Activated CD8-positive, alpha-beta memory T cell treated with anti-CD3 and anti-CD28 coated beads for 36 hours (primary cell): ENCODE measurements around the gene TP53I11. TPM values are rescaled to one million over a fixed set of nuclear protein-coding genes. Genes with fewer than 3 reads are reported as not detected.

ENCODE experiments used
- CTCF ChIA-PET: fragments of 350-600 bp; sonication (Branson Sonifier 250); formaldehyde crosslinking; loops from one replicate; lab custom pipeline; 2021; ENCODE audit warnings: antibody characterized with exemption; lab: Charles Lee
- POLR2A ChIA-PET: fragments of 350-600 bp; sonication (Branson Sonifier 250); formaldehyde crosslinking; loops from one replicate; lab custom pipeline; 2021; ENCODE audit warnings: antibody characterized with exemption; lab: Charles Lee
- total RNA-seq, 2 experiments: library from RNA; stranded (reverse); gene quantifications; one replicate each; pipeline ENCODE4 v1.2.3, GENCODE V29; 2021

TP53I11 gene
- total RNA-seq, 2 experiments from 2014 or later, result 17.8 to 18.8 TPM

DNA sequence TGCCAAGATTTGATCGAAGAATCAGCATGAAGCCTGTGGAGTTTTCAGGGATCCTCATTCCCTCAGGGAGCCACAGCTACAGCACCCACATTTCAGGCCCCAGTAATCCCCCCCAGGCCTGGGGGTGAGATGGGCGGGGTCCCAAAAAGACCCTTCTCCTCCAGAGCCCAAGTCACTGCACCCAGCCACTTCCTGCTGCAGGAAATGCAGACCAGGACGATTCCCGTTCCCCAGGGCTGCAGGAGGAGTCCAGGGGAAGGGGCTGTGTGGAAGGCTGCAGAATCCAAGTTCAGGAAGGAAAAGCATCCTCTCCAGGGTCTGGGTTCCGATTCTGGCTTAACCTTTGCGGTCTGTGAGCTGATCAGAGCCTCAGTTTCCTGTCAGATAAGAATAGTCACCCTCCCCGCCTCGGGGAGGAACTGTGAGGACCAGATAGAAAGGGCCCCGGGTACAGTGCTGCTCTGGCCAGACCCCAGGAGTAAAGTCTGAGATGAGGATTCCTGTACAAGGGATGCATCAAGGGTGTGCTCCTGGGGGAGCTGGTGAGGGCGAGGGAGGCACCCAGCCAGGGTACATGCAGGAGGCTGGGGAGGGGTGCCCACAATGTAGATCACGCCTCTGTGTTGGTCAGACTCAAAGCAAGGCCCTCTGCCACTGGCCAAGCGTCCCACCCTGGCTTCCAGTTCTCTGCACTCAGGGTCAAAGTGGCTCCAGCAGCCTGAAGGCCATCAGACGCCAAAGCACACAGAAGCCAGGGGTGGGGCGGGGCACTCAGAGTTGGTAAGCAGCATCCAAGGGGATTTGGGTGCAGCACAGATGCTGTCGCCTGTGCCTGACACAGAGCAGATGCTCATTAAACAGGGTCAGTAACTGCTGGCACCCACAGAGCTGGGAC is 30.1 kb upstream of the TP53I11 start:
- ChIA-PET POLR2A (no interaction called here), CTCF (interaction anchor here (1.5 kb wide), 1 partner anchor 124 kb away, joined by 3 read pairs; no protein-coding TSS in a partner anchor)

DNA sequence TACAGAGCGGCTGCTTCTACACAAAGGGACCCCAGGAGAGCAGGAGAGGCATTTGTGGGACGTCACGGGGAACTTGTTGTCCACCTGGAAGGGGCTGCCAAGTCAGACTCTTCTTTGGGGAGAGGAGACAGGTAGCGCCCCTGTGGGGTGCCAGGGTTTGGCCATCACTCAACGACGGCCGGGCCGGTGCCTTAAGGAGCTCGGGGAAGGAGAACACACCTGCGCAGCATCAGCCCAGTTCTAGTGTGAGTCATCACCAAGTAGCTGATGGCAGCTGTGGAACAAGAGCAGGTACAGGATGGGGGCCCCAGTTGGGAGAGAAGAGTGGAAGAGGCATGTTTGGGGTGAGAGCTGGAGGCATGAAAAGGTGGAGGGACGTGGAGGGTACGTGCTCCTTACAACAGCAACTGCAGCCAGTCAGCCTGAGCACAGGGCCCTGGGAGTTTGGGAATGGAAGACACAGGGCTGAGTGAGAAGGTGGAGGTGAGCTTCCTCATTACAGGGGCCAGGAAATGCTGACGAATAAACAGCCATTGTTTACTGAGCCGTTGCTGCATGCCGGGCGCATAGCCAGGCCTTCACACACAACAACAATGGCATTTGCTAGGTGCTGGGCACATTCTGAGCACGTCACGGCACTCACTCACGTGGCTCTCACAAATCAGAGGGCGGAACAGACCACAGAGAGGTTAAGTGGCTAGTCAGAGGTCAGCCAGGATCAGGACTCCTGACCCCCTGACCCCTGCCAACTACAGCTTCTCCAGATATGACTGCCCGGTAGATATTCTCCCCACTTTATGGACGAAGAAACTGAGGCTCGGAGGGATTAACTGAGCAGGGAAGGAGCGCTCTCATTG is 29.1 kb upstream of the TP53I11 start:
- CTCF ChIA-PET, result interaction anchor here (0.8 kb wide), 1 partner anchor 53 kb away, joined by 3 read pairs; no protein-coding TSS in a partner anchor
- POLR2A ChIA-PET, result no interaction called here

DNA sequence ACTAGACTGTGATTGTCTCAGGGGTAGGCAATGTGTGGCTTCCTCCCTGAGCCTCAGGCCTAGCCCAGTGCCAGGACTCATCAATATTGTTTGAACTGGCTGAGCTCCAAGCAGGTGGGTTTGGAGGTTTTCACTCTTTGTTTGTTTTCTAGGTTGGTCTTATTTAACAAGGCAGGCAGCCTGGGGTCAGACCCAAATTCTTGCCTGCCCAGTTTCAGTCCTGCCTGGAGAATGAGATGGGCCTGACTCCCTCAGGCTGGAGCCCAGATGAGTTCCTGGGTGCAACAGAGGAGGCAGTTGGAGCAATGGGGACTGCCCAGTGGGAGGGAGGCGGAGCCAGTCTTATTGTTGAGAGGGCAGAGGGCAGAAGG is 28.3 kb upstream of the TP53I11 start:
- ChIA-PET POLR2A (no interaction called here), CTCF (interaction anchor here (0.7 kb wide), 1 partner anchor 43 kb away, joined by 4 read pairs; no protein-coding TSS in a partner anchor)

DNA sequence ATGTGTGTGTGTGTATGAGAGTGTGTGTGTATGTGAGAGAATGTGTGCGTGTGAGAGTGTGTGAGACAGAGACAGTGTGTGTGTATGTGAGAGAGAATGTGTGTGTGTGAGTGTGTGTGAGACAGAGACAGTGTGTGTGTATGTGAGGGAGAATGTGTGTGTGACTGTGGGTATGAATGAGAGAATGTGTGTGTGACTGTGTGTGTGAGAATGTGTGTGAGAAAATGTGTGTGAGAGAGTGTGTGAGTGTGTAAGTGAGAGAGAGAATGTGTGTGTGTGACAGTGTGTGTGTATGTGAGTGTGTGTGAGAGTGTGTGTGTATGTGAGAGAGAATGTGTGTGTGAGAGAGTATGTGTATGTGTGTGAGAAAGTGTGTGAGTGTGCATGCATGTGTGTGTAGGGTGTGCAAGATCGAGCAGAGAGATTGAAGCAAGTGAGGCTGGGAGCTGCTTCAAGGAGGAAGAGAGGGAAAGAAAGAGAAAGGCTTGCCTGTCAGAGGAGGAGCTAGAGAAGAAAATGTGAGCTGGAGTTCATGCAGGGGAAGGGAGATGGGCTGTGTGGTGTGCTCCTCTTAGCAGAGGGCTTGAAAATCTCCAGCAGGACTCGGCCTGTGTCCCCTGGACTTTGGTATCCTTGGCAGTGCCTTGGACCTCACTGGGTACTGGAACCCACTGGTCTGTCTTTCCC is 27.7 kb upstream of the TP53I11 start:
- CTCF ChIA-PET, result interaction anchor here (0.7 kb wide), 1 partner anchor 42 kb away, joined by 4 read pairs; no protein-coding TSS in a partner anchor
- POLR2A ChIA-PET, result no interaction called here

DNA sequence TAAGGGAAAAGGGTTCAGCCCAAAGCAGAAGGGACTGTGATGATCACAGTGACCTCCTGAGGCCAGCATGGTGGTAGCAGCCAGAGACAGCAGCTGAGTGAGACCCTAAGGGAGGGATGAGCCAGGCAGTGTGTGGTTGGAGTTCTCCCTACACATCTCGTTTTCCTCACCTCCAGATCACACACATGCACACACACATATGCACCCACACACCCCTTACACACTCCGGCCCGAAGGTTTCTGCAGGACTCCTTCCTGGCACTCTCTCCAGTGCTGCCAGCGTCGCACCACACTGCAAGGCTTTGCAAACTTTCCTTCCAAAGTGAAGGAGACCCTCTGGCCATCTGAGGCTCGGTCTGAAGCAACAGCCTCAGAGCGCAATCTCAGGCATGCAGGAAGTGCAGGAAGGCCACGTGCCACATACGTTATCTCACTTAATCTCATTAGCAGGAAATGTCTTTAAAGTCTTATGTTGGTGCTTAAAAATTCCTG is 26.9 kb upstream of the TP53I11 start:
- POLR2A ChIA-PET, result no interaction called here
- CTCF ChIA-PET, result no interaction called here

DNA sequence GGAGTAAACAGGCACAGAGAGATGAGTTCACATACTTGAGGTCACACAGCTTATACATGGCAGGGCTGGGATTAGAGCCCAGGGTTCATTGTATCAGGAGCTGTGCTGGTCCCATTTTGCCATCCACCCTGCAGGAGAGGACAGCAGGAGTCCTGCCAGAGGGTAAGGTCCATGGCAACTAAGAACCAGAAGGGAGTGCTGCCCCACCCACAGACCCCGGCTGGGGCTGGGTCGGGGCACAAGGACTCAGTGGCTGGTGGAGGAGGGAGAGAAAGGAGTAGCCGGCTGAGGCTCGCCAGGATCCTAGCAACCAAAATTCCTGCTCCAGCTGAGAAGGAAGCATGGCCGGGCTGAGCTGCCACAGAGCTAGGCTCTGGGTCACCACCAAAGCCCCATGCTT is 25.9 kb upstream of the TP53I11 start:
- ChIA-PET POLR2A (interaction anchor here (0.7 kb wide), 1 partner anchor 11 kb away, joined by 3 read pairs; no protein-coding TSS in a partner anchor), CTCF (interaction anchor here (1.3 kb wide), 1 partner anchor 127 kb away, joined by 4 read pairs; no protein-coding TSS in a partner anchor)

DNA sequence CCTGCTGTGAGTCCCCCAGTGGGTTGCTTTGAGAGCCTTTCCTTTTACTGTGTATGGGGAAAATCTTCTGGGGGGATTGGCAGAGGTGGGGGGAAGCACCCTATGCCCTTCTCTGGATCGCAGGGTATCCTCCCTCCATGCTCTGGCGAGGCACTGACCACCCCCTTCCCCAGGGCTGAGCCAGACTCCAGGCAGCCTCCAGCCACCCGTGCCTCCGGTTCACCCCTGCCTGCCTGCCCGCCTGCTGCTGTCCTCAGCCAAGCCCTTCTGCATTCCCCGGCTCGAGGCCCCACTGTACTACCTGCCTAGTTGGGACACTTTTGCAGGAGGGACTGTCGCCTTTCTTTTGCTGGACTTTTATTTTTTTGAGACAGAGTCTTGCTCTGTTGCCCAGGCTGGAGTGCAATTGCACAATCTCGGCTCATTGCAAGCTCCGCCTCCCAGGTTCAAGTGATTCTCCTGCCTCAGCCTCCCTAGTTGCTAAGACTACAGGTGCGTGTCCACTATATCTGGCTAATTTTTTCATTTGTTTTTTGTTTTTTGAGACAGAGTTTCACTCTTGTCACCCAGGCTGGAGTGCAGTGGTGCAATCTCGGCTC is 23.8 kb upstream of the TP53I11 start:
- POLR2A ChIA-PET, result no interaction called here

DNA sequence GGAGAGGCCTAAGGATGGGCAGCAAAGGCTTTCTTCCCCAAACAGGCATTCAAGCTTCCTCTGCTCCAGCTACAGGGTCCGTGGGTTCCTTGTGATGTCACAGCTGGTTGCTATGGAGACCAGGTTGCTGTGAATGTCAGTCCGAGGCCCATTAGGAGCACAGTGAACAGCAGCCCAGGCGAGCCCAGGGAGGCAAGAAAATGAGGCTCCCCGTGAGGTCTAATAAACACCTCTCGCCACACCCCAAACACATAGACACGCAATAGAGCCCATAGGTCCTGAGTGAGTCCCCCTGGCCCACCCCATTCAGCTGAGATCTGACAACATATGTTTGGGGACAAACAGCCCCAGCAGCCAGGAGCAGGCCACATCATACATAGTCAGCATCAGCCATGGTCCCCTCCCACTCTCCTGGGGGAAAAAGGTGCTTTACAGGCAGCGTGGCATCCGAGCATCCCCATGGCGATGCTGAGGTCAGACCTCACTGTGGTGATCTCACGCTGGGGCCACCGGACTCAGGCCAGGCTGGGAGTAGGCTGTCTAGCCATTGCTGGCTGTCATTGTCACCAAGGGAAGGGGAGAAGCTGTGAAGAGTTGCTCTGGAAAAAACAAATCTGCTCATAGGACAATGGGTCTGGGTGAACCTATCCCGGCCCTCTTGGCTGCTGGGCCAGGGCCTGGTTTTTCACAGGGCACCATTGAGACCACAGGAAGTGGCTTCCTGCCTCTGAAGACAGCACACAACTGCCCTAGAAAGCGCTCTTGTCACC is 23.1 kb upstream of the TP53I11 start:
- ChIA-PET CTCF (interaction anchor here (0.7 kb wide), 1 partner anchor 137 kb away, joined by 3 read pairs; no protein-coding TSS in a partner anchor), POLR2A (no interaction called here)

More for the DNA sequence above, 23.8 kb upstream of the TP53I11 start:
- CTCF ChIA-PET, result no interaction called here

DNA sequence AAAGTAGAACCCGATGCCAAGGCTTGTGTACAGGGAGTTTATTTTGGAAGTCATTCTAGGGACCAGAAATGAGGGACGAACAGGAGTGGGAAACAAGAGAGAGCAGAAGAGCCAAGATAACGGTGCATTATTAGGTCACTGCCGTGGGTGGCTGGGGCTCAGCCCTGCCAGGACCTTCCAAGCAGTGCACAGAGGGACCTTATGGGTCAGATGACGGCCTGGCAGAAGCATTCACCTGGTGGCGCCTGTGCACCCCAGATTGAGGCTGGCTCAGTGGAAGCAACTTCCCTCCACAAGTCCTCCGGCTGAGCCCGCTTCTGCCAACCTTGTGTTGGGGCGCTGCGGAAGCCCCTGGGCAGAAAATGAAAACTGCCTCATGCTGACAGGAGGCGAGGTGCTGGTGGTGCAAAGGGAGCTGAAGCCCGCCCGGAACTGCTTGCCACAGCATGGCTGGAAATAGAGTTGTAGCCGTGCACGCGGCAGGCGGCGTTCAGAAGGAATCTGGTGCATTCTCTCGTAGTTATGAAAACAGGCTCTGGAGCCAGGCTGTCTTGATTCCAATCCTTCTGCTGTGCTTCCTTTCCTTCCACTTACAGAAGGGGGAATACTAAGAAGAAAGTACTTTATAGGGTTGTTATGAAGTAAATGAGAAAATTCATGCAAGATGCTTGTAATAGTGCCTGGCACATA is 22.2 kb upstream of the TP53I11 start:
- CTCF ChIA-PET, result no interaction called here
- POLR2A ChIA-PET, result no interaction called here

DNA sequence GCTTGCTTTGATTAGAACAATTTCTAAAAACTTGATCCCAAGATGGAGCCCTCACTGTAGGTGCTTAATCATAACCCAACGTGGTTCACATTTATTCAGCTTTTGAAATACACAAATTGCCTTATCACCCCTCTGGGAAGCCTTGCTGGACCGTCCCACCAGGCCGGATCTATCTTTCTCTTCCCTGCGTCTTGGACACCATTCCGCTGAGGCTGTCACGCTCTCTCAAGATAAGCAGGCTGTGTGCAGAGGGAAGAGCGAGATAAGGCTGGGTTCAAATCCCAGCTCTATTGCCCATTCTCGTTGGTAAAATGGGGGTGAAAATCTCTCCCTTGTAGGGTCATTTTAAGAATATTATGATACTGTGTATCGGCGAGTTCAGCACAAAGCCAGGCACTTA is 20.5 kb upstream of the TP53I11 start:
- ChIA-PET CTCF (no interaction called here), POLR2A (no interaction called here)

DNA sequence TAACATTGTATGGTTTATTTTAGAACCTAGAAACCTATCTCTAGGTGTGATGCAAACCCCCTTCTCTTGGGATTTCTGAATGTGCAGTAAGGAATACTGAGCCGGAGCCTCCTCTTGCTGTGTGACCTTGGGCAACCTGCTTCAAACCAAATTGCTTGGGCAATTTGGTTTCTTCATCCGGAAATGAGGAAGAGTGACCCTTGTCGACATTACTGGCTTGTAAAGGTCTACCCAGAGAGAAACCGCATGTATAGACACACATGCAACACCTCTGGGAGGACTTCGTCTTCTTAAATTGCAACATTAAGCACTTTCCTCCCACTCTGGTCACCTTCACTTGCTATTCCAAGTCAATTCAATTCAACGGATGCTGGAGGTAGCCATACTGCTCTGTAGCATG is 19.6 kb upstream of the TP53I11 start:
- ChIA-PET CTCF (no interaction called here), POLR2A (no interaction called here)

DNA sequence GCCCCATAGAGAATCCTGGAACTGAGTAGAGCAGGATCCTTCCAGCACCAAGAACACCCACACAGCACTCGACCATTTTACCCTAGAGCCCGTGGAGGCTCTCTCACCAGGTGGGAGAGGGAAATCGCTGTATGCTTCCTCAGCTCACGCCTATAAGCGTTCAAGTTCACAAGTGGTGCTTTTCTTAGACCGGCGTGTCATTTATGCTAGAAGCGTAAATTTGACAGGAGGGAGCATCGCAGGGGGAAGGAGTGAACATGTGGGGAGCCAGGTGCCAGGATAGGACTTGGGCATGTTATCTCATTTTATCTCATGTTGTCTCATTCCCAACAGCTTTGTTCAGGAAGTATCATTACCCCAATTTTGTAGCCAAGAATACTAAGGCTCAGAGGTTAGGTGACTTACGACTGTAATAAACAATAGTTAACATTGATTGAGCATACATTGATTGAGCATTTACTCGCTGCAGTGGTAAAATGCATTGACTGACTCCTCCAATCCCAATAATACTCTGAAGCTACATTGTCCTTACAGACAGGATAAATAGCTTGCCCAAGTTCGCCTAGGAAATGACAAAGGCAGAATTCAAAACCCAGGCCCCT is 19.1 kb upstream of the TP53I11 start:
- ChIA-PET CTCF (interaction anchor here (1.3 kb wide), 1 partner anchor 133 kb away, joined by 3 read pairs; no protein-coding TSS in a partner anchor), POLR2A (no interaction called here)

DNA sequence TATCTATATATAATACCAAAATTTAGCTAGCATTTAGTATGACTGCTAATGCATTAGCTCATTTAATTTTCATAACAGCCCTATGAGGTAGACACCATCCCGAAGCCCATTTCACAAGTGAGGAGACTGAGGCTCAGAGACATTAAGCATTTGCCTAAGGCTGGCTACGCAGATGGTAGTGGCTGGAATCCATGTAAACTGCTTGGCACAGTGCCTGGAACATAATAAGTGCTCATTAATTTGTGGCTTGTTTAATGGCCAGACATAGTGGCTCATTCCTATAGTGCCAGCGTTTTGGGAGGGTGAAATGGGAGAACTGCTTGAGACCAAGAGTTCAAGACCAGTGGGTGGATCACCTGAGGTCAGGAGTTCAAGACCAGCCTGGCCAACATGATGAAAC is 17.8 kb upstream of the TP53I11 start:
- POLR2A ChIA-PET, result no interaction called here

DNA sequence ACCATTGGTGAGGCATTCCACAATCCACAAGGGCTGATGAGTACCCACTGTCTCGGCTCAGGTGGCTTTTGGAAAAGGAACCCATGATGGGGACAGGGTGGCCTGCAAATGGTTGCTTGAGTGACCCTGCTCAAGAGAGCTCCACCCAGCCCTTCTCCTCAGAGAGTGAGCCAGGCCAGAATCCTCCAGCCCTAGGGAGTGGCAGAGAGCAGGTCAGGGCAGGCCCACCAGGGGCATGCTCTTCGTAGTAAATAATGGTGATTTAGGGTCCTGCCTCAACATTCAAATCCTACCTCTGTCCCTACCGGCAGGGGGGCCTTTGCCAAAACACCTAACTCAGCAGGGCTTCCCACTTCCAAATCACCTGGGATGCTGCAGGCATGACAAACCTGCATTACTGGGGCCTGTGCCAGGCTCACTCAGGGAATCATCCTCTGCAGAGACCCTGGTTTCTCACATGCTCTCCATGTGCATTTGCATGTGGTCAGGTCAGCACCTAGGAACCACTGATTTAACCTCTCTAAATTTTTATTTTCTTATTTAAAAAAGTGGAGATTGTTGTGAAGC is 17.3 kb upstream of the TP53I11 start:
- ChIA-PET CTCF (no interaction called here), POLR2A (no interaction called here)

More for the DNA sequence above, 17.8 kb upstream of the TP53I11 start:
- CTCF ChIA-PET, result interaction anchor here (1.3 kb wide), 1 partner anchor 134 kb away, joined by 3 read pairs; no protein-coding TSS in a partner anchor

DNA sequence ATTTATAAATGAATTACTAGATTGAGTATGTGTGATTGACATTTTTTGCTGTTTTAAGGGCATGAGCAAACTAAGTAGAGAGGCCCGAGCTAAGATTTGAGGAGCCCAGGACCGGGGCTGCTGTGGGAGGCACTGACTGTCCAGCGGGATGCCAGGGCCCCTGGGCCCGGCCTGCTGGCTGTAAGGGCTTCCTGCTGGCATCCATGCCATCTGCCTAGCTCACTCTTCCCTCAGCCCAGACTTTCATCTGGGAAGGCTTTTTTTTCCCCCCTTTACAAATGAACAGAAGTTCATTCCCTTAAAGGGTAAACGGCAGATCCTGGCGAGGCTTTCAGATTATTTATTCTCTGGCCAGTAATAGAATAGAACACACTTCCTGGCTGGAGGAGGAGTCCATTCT is 16.0 kb upstream of the TP53I11 start:
- CTCF ChIA-PET, result interaction anchor here (1.3 kb wide), 1 partner anchor 29 kb away, joined by 3 read pairs; no protein-coding TSS in a partner anchor
- POLR2A ChIA-PET, result no interaction called here

DNA sequence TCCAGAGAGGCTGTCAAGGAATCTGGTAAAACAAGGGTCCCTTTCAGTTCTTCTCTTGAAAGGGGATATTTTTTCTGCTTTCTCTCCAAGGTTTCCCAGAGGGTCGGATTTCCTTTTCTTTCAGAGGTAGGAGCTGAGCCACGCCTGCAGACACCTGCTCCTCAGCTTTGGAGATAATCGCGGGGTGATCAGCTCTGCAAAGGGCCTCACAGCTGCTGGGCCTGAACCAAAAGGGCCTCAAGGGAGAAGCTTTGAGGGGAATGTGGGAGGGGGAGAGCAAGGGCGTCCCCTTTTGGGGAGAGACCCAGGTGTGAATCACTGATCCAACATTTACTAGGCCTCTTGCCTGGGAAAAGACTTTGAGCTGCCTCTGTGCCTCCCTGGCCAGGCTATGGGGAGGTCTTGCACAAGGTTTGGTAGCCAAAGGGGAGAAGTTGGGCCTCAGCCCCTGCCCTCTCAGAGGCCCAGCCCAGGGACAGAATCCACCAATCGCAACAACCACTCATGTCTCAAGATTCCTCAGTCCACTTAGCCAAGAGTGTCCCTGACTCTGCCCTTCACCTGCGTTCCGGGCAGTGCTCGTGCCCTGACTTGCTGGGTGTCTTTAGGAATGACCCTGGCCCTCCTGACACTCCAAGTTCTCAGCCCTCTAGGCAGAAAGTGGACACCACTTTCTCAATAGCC is 14.0 kb upstream of the TP53I11 start:
- CTCF ChIA-PET, result no interaction called here
- POLR2A ChIA-PET, result interaction anchor here (0.6 kb wide), 1 partner anchor 11 kb away, joined by 7 read pairs; no protein-coding TSS in a partner anchor
